22Rv1 (cell line): ENCODE measurements around the gene ERBB2.

Experiments
- ZFX ChIP-seq: fragments of 450-650 bp; IDR thresholded peaks from 2 replicates; pipeline ENCODE4 v1.6.1; 2017; ENCODE audit warnings: antibody characterized with exemption, borderline replicate concordance
- TF ChIP-seq, protein P1 (sequence below): fragments of 450-650 bp; IDR thresholded peaks from 2 replicates; pipeline ENCODE4 v1.5.1; 2017; ENCODE audit warnings: mild to moderate bottlenecking

GRCh38 chr17:39761861-39762496 lies 62.1 kb downstream of the ERBB2 start:
- TF ChIP-seq, protein P1, sequence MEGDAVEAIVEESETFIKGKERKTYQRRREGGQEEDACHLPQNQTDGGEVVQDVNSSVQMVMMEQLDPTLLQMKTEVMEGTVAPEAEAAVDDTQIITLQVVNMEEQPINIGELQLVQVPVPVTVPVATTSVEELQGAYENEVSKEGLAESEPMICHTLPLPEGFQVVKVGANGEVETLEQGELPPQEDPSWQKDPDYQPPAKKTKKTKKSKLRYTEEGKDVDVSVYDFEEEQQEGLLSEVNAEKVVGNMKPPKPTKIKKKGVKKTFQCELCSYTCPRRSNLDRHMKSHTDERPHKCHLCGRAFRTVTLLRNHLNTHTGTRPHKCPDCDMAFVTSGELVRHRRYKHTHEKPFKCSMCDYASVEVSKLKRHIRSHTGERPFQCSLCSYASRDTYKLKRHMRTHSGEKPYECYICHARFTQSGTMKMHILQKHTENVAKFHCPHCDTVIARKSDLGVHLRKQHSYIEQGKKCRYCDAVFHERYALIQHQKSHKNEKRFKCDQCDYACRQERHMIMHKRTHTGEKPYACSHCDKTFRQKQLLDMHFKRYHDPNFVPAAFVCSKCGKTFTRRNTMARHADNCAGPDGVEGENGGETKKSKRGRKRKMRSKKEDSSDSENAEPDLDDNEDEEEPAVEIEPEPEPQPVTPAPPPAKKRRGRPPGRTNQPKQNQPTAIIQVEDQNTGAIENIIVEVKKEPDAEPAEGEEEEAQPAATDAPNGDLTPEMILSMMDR: no peak
- no peak for TF ChIP-seq ZFX
